OCI-LY7 (cell line): Measurements from ENCODE around the gene BBS9.

Experiments used
- EZH2phosphoT487 ChIP-seq: fragments of 200-600 bp; sonication (generic); IDR thresholded peaks from 2 replicates; pipeline ENCODE4 v1.6.1; 2018; ENCODE audit warnings: low read depth, borderline replicate concordance, mild to moderate bottlenecking, mixed run types, antibody characterized with exemption, low read length, moderate library complexity, mixed read lengths
- TF ChIP-seq, protein P1 (sequence below): fragments of 200-600 bp; sonication (generic); conservative IDR thresholded peaks from 2 replicates; pipeline ENCODE4 v1.5.1; 2014; ENCODE audit warnings: mild to moderate bottlenecking, antibody characterized with exemption, low read length, moderate library complexity, mixed read lengths

DNA sequence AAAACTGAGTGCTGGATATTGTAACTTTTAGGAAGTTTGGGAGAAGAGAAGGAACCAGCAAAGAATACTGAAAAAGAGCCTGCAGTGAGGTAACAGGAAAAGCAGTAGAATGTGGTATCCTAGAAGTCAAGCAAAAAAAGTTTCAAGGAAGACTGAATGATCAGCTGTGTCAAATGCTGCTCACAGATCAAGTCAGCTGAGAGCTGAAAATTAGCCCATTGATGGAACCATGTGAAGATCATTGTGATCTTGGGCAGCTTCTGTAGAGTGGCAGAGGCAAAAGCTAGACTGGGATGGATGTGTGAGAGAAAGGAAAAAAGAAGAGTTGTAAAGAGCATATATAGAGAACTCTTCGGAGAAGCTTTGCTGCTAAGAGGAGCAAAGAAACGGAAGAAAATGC lies 460.5 kb downstream of the BBS9 start:
- TF ChIP-seq, protein P1, sequence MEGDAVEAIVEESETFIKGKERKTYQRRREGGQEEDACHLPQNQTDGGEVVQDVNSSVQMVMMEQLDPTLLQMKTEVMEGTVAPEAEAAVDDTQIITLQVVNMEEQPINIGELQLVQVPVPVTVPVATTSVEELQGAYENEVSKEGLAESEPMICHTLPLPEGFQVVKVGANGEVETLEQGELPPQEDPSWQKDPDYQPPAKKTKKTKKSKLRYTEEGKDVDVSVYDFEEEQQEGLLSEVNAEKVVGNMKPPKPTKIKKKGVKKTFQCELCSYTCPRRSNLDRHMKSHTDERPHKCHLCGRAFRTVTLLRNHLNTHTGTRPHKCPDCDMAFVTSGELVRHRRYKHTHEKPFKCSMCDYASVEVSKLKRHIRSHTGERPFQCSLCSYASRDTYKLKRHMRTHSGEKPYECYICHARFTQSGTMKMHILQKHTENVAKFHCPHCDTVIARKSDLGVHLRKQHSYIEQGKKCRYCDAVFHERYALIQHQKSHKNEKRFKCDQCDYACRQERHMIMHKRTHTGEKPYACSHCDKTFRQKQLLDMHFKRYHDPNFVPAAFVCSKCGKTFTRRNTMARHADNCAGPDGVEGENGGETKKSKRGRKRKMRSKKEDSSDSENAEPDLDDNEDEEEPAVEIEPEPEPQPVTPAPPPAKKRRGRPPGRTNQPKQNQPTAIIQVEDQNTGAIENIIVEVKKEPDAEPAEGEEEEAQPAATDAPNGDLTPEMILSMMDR = no peak
- no peak for TF ChIP-seq EZH2phosphoT487
